ENCODE results near the gene VPS50.

VPS50 gene

DNA sequence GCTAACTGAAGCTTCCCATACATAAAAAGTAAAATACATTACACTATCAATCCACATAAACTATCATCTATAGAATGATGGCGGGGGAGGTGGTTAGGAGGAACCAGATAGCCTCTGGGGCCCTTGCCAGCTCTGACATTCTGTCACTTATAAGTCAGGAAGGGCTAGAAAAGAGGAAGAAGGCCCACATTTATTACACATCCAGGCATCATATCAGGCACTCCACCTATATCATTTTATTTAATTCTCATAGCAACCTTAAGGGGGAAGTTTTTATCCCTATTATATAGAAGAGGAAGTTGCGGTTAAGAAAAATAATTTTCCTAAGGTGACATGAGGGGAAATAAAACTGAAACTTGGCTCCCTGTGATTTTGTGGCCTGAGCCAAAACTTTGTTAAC lies 35.8 kb upstream of the VPS50 start:
- TF ChIP-seq, protein P1, sequence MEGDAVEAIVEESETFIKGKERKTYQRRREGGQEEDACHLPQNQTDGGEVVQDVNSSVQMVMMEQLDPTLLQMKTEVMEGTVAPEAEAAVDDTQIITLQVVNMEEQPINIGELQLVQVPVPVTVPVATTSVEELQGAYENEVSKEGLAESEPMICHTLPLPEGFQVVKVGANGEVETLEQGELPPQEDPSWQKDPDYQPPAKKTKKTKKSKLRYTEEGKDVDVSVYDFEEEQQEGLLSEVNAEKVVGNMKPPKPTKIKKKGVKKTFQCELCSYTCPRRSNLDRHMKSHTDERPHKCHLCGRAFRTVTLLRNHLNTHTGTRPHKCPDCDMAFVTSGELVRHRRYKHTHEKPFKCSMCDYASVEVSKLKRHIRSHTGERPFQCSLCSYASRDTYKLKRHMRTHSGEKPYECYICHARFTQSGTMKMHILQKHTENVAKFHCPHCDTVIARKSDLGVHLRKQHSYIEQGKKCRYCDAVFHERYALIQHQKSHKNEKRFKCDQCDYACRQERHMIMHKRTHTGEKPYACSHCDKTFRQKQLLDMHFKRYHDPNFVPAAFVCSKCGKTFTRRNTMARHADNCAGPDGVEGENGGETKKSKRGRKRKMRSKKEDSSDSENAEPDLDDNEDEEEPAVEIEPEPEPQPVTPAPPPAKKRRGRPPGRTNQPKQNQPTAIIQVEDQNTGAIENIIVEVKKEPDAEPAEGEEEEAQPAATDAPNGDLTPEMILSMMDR (IDR thresholded peaks at IDR 0.05; ENCODE audit: poor library complexity, severe bottlenecking): no peak
- Histone ChIP-seq H3K4me1 (ENCODE audit: insufficient read depth, poor library complexity, severe bottlenecking) (peaks cover 6% of the 10 kb centered on the region), H3K36me3 (ENCODE audit: low read depth) (no peaks in the 10 kb centered on the region), H3K27me3 (ENCODE audit: insufficient read depth, poor library complexity, severe bottlenecking) (peaks cover 11% of the 10 kb centered on the region), H3K4me3 (ENCODE audit: severe bottlenecking) (no peak overlapping the region), H3K27ac (ENCODE audit: poor library complexity, severe bottlenecking) (no peak overlapping the region), H3K9me3 (ENCODE audit: severe bottlenecking) (no peaks in the 10 kb centered on the region)
- ATAC-seq (ENCODE audit: low read depth) (no peak), DNase-seq (ENCODE audit: low spot score) (no peak)

DNA sequence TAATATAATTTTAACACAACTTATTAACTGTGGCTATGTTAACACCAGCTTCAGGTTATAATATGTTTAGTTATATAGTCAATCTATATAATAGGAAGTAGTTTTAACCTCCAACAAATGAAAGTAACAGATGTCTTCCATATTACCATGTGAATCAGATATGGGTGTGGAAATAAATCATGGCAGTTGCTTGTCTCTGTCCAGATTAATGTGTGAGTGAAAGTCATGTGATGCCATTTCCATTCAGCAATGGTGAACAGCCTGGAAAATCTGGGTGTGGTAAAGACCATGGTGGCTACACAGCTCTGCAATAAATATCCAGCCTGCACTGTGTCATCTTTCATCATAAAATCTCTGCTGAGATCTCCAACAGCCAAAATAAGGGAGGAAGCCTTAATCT lies 33.7 kb upstream of the VPS50 start:
- ATAC-seq (ENCODE audit: low read depth) (no peak), DNase-seq (ENCODE audit: low spot score) (no peak)
- no peaks in the 10 kb centered on the region for H3K9me3 ChIP-seq (ENCODE audit: severe bottlenecking)
- H3K36me3 ChIP-seq (ENCODE audit: low read depth): no peaks in the 10 kb centered on the region
- no peak overlapping the region for H3K4me3 ChIP-seq (ENCODE audit: severe bottlenecking)
- peaks cover 8% of the 10 kb centered on the region for H3K27me3 ChIP-seq (ENCODE audit: insufficient read depth, poor library complexity, severe bottlenecking)
- H3K27ac ChIP-seq (ENCODE audit: poor library complexity, severe bottlenecking): no peak overlapping the region
- H3K4me1 ChIP-seq (ENCODE audit: insufficient read depth, poor library complexity, severe bottlenecking): peaks cover 6% of the 10 kb centered on the region
- TF ChIP-seq, protein P1 (IDR thresholded peaks at IDR 0.05; ENCODE audit: poor library complexity, severe bottlenecking): no peak

DNA sequence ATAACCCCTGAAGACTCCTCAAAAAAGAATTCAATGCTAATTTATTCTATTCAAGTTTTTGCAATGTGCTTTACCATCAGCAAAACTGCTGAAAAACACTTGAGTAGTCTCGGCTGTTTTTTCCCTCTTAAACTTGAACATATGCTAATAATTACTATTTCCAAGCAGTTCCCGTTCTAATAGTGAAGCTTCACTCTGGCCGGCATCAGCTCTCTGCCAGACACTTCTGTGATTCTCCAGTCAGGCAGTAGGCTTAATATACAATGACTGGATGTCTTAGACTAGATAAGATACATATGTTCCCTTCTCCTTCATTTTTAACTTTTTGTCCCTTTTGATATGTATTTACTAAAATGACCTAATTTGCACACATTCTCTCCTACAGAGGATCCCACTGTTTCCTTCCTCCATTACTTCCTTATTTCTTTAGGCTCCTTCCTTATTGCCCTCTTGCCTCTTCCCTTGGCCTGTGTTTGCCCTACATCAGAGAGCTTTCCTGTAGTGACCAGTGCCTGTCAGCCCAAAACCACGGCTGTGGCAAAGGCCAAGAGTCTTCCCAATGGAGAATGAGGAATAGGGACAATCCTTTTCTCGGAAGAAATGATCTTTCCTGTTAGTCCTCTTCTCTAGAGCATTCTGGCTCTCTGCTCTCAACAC lies 29.4 kb upstream of the VPS50 start:
- TF ChIP-seq, protein P1 (IDR thresholded peaks at IDR 0.05; ENCODE audit: poor library complexity, severe bottlenecking): no peak
- Histone ChIP-seq H3K9me3 (ENCODE audit: severe bottlenecking) (no peaks in the 10 kb centered on the region), H3K4me3 (ENCODE audit: severe bottlenecking) (no peak overlapping the region), H3K27ac (ENCODE audit: poor library complexity, severe bottlenecking) (no peak overlapping the region), H3K4me1 (ENCODE audit: insufficient read depth, poor library complexity, severe bottlenecking) (no peaks in the 10 kb centered on the region), H3K27me3 (ENCODE audit: insufficient read depth, poor library complexity, severe bottlenecking) (peaks cover 8% of the 10 kb centered on the region), H3K36me3 (ENCODE audit: low read depth) (no peaks in the 10 kb centered on the region)
- DNase-seq (ENCODE audit: low spot score): no peak
- no peak for ATAC-seq (ENCODE audit: low read depth)

DNA sequence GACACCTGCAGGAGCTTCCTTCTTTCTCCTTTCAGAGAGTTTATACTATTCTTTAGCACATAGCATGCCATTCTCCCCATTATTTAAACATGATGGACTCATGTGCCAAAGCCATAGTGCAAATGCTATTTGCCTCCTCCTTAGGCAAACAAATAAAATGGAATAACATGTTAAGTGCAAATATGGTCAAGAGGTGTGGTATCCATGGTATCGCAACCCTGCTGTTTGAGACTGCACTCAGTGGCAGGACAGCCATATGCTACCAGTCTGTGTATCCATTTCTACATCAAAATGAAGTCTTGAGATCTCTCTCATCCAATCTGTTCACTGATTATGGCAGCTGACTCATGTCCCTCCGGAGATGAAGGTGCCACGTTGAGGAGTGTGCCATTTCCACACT lies 28.7 kb upstream of the VPS50 start:
- no peak overlapping the region for H3K4me3 ChIP-seq (ENCODE audit: severe bottlenecking)
- TF ChIP-seq, protein P1 (IDR thresholded peaks at IDR 0.05; ENCODE audit: poor library complexity, severe bottlenecking): no peak
- DNase-seq (ENCODE audit: low spot score) (no peak), ATAC-seq (ENCODE audit: low read depth) (no peak)
- H3K9me3 ChIP-seq (ENCODE audit: severe bottlenecking): no peaks in the 10 kb centered on the region
- no peaks in the 10 kb centered on the region for H3K4me1 ChIP-seq (ENCODE audit: insufficient read depth, poor library complexity, severe bottlenecking)
- H3K36me3 ChIP-seq (ENCODE audit: low read depth): no peaks in the 10 kb centered on the region
- H3K27me3 ChIP-seq (ENCODE audit: insufficient read depth, poor library complexity, severe bottlenecking): peaks cover 8% of the 10 kb centered on the region
- no peak overlapping the region for H3K27ac ChIP-seq (ENCODE audit: poor library complexity, severe bottlenecking)

DNA sequence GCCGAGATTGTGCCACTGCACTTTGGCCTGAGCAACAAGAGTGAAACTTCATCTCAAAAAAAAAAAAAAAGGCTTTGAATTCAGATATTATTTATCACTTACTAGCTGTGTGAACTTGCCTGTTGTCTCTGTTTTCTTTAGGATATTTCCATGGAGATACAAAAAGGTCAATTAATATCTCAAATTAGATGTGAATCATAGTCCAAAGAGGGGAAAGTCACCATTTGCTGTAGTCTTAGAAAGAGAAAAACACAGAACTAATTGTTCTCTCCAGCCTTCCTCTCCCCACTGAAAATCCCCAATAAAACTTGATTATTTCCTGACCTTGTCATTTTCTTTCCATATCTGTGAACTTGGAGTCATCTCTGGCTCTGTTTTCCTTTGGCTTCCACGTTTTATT lies 27.1 kb upstream of the VPS50 start:
- Histone ChIP-seq H3K4me1 (ENCODE audit: insufficient read depth, poor library complexity, severe bottlenecking) (no peaks in the 10 kb centered on the region), H3K4me3 (ENCODE audit: severe bottlenecking) (no peak overlapping the region), H3K9me3 (ENCODE audit: severe bottlenecking) (no peaks in the 10 kb centered on the region), H3K27ac (ENCODE audit: poor library complexity, severe bottlenecking) (no peak overlapping the region), H3K27me3 (ENCODE audit: insufficient read depth, poor library complexity, severe bottlenecking) (peaks cover 8% of the 10 kb centered on the region), H3K36me3 (ENCODE audit: low read depth) (no peaks in the 10 kb centered on the region)
- TF ChIP-seq, protein P1 (IDR thresholded peaks at IDR 0.05; ENCODE audit: poor library complexity, severe bottlenecking): no peak
- ATAC-seq (ENCODE audit: low read depth): no peak
- DNase-seq (ENCODE audit: low spot score): no peak

All from RWPE2 (cell line).